Peyer's patch (tissue), 4 donors: ENCODE data around the gene CD40LG. TPM values are rescaled to one million over a fixed set of nuclear protein-coding genes. Genes with fewer than 3 reads are reported as not detected.

Experiments
- DNase-seq, 3 donors: peaks; one replicate each; pipeline ENCODE4 v3.0.0-alpha.2; 2017 to 2019
- H3K27ac ChIP-seq, 4 donors: fragments of 200-600 bp; sonication (generic); one replicate each; pipeline ENCODE4 v1.5.1; 2016 to 2019
- H3K27me3 ChIP-seq, 2 donors: fragments of 200-600 bp; sonication (generic); one replicate each; pipeline ENCODE4 v1.5.1; 2019
- H3K36me3 ChIP-seq, 3 donors: fragments of 200-600 bp; sonication (generic); one replicate each; pipeline ENCODE4 v1.5.1; 2016 to 2019
- H3K4me1 ChIP-seq, 4 donors: fragments of 200-600 bp; sonication (generic); one replicate each; pipeline ENCODE4 v1.5.1; 2016 to 2019
- H3K4me3 ChIP-seq, 4 donors: fragments of 200-600 bp; sonication (generic); 1 replicate in 3 of 4; 2 replicates in 1 of 4; pipeline ENCODE4 v1.5.1; 2016 to 2019; ENCODE audit warnings: mild to moderate bottlenecking in 1 of 4
- H3K9me3 ChIP-seq, 4 donors: fragments of 200-600 bp; sonication (generic); one replicate each; pipeline ENCODE4 v1.5.1; 2016 to 2019; ENCODE audit warnings: mild to moderate bottlenecking in 1 of 4
- CTCF ChIP-seq, 6 experiments: fragments of 450-650 bp in 4 of 6; fragments of 200-600 bp in 2 of 6; sonication (generic) in 1 of 6; IDR thresholded peaks; one replicate each; pipeline ENCODE4 v1.5.1; 2017 to 2019; ENCODE audit warnings: antibody characterized with exemption in 6 of 6, mild to moderate bottlenecking in 3 of 6, moderate library complexity in 1 of 6
- POLR2A ChIP-seq, 2 donors: fragments of 450-650 bp; IDR thresholded peaks; one replicate each; pipeline ENCODE4 v1.5.1; 2017; ENCODE audit warnings: antibody characterized with exemption in 2 of 2, mild to moderate bottlenecking in 2 of 2, moderate library complexity in 2 of 2
- total RNA-seq, 4 donors: library from RNA; depleted of rRNA; stranded (reverse); fragments of >200 nt; gene quantifications; one replicate each; pipeline ENCODE4 v1.1.0, GENCODE V29; 2016

CD40LG gene
- total RNA-seq, 4 donors from 2014 or later = 0.94 TPM; not detected in 3

- DNase-seq = no peak
- Histone ChIP-seq H3K27ac (peak overlapping the region in 1 of 4 donors; percentile 25), H3K4me3 (no peak overlapping the region), H3K9me3 (no peaks in the 10 kb centered on the region), H3K27me3 (no peaks in the 10 kb centered on the region), H3K36me3 (no peaks in the 10 kb centered on the region), H3K4me1 (no peaks in the 10 kb centered on the region)
- no peak for TF ChIP-seq POLR2A (IDR thresholded peaks at IDR 0.05)
- TF ChIP-seq CTCF (IDR thresholded peaks at IDR 0.05) = no peak
Measured at GRCh38 chrX:136659174-136659573, 11.2 kb downstream of the CD40LG start.

GRCh38 chrX:136660896-136661295 is 12.9 kb downstream of the CD40LG start:
- Histone ChIP-seq H3K4me3 (no peak overlapping the region), H3K9me3 (no peaks in the 10 kb centered on the region)

GRCh38 chrX:136662104-136662503 is 14.1 kb downstream of the CD40LG start:
- peak in 1 of 3 donors; percentile 69 for DNase-seq
- Histone ChIP-seq H3K27ac (peak overlapping the region in 2 of 4 donors; percentile 35 to 50), H3K4me1 (no peaks in the 10 kb centered on the region), H3K4me3 (no peak overlapping the region), H3K36me3 (no peaks in the 10 kb centered on the region), H3K27me3 (no peaks in the 10 kb centered on the region), H3K9me3 (no peaks in the 10 kb centered on the region)
- TF ChIP-seq CTCF (IDR thresholded peaks at IDR 0.05) = no peak
- peak in 1 of 2 donors; percentile 36 for TF ChIP-seq POLR2A (IDR thresholded peaks at IDR 0.05)

More at GRCh38 chrX:136660896-136661295, 12.9 kb downstream of the CD40LG start:
- Histone ChIP-seq H3K27ac (peak overlapping the region in 2 of 4 donors; percentile 18 to 38), H3K36me3 (no peaks in the 10 kb centered on the region), H3K27me3 (no peaks in the 10 kb centered on the region), H3K4me1 (no peaks in the 10 kb centered on the region)
- TF ChIP-seq POLR2A (IDR thresholded peaks at IDR 0.05) (no peak), CTCF (IDR thresholded peaks at IDR 0.05) (no peak)
- no peak for DNase-seq

- DNase-seq = no peak
- no peaks in the 10 kb centered on the region for H3K27me3 ChIP-seq
- no peaks in the 10 kb centered on the region for H3K36me3 ChIP-seq
- TF ChIP-seq POLR2A (IDR thresholded peaks at IDR 0.05) (no peak), CTCF (IDR thresholded peaks at IDR 0.05) (no peak)
- no peaks in the 10 kb centered on the region for H3K4me1 ChIP-seq
- peak overlapping the region in 1 of 4 donors; percentile 36 for H3K27ac ChIP-seq
- no peak overlapping the region for H3K4me3 ChIP-seq
- H3K9me3 ChIP-seq = no peaks in the 10 kb centered on the region
Measured at GRCh38 chrX:136662976-136663375, 15.0 kb downstream of the CD40LG start.

GRCh38 chrX:136665258-136665900 is 17.4 kb downstream of the CD40LG start:
- no peak for TF ChIP-seq CTCF (IDR thresholded peaks at IDR 0.05)
- TF ChIP-seq POLR2A (IDR thresholded peaks at IDR 0.05) = no peak
- H3K27me3 ChIP-seq = no peaks in the 10 kb centered on the region
- no peaks in the 10 kb centered on the region for H3K4me1 ChIP-seq
- H3K27ac ChIP-seq = peak overlapping the region in 1 of 4 donors; percentile 25
- no peaks in the 10 kb centered on the region for H3K9me3 ChIP-seq
- no peak overlapping the region for H3K4me3 ChIP-seq
- no peaks in the 10 kb centered on the region for H3K36me3 ChIP-seq
- DNase-seq = no peak
